COLO668 (cell line): Measurements from ENCODE around the gene PMEL.
"Not testable (repeated sequence)": the region's sequence is repeated elsewhere in the genome, so short reads cannot be mapped to it uniquely, and the experiment has no call there.

Experiments
- DNase-seq: peaks from one replicate; lab custom pipeline; 2025; ENCODE audit not compliant: unreplicated experiment; lab: John Stamatoyannopoulos, UW

Gene PMEL

DNA sequence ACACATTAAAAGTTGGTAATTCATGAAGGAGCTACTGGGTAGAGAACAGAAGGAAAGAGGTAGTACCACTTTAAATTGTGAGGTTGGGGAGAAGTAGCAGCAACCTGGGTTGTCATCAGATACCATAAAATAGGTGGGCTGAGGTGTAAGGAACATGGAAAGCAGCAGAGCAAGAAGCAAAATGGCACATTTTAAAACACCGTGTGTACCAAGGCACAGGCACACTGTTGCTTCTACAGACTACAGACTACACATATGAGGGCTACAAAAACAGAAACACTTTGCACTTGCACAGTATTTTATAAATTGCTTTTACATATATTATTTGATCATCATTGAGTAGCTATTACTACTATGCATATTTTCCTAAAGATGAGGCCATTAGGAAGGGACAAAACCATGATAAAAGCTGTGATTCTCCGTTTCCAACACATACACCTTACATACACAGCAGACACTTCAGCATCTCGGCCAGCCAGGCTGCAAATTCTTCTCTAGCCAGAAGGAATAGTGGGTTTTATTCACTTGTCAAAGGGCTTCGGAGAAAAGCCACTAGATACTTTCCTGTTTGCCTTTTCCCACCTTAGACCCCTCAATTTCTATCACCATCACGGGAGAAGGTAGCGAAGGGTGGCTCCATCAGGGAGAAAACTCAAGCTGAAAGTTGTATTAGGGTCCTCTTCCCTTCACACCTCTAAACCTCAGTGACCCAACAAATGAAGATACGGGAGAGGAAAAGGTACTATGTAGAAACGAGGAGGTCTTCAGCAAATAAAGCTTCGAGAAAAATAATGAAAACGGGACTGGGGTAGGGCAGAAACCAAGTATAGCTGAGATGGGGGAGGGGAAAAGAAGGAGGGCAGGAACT, 39.7 kb downstream of the PMEL start:
- no peak for DNase-seq

DNA sequence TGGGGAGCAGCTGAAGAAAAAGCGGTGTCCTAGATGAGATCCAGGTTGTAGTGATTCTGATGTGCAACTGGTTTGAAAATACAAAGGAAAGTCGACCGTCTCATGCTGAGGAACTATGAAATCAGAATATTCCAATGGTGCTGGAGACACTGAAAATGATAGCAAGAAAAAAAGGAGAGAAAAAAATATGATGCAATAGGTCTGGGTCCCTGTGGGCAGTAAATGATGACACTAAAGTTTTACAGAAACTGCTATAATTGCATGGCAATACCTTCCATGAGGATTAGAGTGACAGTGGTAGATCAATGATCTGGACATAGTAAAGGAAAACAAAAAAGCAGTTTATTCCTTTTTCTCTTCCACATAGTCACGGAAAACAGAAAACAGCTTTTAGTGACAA, 40.5 kb downstream of the PMEL start:
- DNase-seq: no peak

DNA sequence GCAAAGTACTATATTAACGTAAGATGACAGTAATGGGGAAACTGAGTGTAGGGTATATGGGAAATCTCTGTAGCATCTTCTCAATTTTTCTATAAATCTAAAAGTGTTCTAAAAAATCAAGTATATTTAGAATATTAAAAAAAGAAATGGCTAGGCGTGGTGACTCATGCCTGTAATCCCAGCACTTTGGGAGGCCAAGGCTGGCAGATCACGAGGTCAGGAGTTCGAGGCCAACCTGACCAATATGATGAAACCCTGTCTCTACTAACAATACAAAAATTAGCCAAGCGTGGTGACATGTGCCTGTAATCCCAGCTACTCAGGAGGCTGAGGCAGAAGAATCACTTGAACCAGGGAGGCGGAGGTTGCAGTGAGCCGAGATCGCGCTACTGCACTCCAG, 42.2 kb downstream of the PMEL start:
- DNase-seq: not testable (repeated sequence)

DNA sequence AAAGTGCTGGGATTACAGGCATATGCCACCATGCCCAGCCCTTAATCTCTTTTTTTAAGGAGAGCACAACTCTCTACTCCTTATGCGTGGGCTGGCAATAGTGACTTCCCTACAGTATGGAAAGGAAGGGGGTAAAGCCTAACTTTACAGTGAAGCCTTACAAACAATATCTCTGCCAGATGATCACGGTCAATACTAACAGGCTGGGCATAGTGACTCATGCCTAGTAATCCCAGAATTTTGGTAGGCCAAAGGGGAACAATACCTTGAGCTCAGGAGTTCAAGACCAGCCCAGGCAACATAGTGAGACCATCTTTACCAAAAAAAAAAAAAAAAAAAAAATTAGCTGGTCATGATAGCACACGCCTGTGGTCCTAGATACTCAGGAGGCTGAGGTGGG, 43.7 kb downstream of the PMEL start:
- no peak for DNase-seq

DNA sequence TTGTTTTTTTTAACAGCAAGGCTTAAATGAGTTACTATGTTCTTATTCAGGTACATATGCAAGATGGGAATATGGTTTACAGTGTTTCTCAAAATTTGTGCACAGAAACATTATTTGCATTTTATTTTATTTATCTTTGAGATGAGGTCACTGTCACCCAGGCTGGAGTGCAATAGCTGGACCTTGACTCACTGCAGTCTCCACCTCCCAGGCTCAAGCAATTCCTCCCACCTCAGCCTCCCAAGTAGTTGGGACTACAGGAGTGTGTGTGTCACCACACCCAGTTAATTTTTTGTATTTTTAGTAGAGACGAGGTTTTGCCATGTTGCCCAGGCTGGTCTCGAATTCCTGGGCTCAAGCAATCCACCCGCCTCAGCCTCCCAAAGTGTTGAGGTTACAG, 46.8 kb downstream of the PMEL start:
- not testable (repeated sequence) for DNase-seq

DNA sequence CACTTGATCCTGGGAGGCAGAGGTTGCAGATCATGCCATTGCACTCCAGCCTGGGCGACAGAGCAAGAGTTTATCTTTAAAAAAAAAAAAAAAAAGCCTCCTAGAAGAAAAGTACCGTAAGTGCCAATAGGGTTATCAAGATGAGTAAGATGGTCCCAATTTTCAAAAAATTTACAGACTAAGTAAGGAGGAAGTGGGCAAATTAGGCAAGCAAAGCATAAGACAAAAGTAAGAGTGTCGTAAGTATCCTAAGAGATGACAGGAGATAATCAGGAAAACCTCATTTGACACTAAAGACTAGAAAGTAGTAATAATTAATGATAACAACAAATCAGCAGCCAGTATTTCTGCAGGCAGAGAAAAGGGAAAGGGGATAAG, 50.4 kb downstream of the PMEL start:
- no peak for DNase-seq

DNA sequence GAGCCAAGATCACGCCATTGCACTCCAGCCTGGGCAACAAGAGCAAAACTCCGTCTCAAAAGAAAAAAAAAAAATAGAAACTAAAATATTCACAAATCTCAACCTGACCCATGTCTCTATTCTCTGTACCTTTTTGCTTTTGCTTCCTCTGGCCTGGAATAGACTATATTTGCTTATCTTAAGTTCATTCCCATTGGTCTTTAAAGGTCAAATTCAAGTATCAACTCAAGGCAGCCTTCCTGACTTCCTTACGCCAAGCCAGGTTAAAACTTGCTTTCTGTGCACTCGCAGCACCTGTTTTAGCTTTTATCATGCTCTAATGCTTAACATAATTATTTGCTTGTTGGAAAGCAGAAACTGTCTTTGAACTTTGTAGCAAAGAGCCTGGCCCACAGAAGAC, 52.9 kb downstream of the PMEL start:
- DNase-seq: no peak

DNA sequence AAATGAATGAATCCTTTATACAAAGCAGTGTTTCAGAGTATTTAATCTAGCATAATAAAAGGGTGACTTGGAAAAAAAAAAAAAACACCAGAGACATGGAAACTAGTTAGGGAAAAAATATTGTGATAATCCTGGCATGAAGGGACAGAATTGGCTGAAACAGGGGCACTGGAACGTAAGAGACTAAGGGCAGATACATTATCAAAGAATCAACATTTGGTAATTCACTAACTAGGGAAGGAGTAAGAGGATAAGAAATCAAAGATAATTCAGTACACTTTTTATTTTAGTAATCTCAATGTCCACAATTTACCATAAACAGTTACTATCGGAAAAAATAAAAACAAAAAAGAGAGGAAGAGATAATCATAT, 56.3 kb downstream of the PMEL start:
- no peak for DNase-seq

DNA sequence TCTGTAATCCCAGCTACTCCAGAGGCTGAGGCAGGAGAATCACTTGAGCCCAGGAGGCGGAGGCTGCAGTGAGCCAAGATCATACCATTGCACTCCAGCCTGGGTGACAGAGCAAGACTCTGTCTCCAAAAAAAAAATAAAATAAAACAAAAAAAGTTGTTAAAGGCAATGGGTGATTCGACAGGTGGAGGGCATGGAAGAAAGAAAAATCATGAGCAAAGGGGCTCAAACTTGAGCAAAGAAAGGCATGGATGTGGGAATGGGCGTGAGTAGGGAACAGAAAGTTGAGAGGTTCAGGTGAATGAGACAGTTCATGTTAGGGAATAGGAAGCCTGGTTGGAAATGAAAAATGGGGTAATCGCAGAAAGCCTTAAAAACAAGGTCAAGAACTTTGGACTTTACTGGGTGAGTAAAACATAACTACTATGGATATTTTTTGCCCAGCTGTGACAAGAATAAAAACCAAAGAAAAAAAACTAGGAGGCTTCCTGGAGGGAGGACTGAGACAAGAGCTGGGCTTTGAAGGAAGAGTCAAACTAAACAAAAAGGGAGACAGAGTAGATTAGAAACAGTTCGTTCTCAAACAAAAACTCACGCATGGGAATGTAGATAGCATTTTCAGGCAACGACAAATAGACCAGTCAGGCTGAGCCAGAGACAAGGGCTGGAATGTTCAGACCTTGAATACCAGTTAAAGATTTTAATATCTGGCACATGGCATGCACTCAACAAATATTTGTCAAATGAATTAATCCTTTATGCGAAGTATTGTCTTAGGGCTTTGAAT, 56.9 kb downstream of the PMEL start:
- no peak for DNase-seq

DNA sequence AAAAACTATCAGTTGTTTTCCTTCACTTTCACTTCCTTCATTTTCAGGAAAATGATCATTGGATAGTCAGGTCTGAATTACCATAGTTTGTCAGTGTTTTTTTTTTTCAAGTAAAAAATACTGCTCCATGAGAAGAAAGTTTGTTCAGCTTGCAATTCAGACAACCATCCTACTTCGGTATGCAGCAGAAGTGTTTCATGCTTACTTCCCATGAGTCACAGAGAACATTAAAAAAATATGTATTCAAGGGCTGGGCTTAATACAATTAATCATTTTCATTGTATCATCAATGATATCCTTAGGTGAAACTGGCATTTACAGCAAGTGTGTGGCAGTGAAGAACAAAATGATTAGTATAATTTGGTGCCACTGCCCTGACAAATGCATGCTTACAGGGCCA, 59.8 kb downstream of the PMEL start:
- DNase-seq: no peak
